GM12878 (cell line): ENCODE results near the gene BBS9. TPM values are rescaled to one million over a fixed set of nuclear protein-coding genes. Genes with fewer than 3 reads are reported as not detected.

ENCODE experiments used
- ATAC-seq: fragments of 200-7000 bp; cut with Tn5 transposase; 3 replicates; pipeline ENCODE4 v1.9.1; 2020; ENCODE audit warnings: mild to moderate bottlenecking, moderate library complexity
- BruUV-seq: library from RNA; stranded (reverse); fragments of 400-500 nt; replicated peaks from 2 replicates; lab custom pipeline; 2021; lab: Mats Ljungman, UMichigan
- CTCF ChIA-PET: fragments of 300-600 bp; sonication (Branson Sonifier 250); formaldehyde crosslinking; extraction: SDS; loops from one replicate; lab custom pipeline; 2021; ENCODE audit warnings: inconsistent platforms; lab: Yijun Ruan, JAX
- POLR2A ChIA-PET: fragments of 350-600 bp; formaldehyde crosslinking; extraction: SDS; loops from one replicate; lab custom pipeline; 2021; ENCODE audit warnings: inconsistent platforms; lab: Charles Lee
- RAD21 ChIA-PET: fragments of 300-600 bp; sonication (Branson Sonifier 250); formaldehyde crosslinking; loops from one replicate; lab custom pipeline; 2023; ENCODE audit warnings: antibody characterized with exemption; ENCODE audit not compliant: unreplicated experiment; lab: Charles Lee
- SMC1A ChIA-PET: fragments of 300-600 bp; sonication (Branson Sonifier 250); formaldehyde crosslinking; loops from one replicate; lab custom pipeline; 2023; ENCODE audit not compliant: unreplicated experiment, uncharacterized antibody; lab: Charles Lee
- DNase-seq: peaks from one replicate; pipeline ENCODE4 v3.0.0-alpha.2; 2011; ENCODE audit warnings: low read depth, low spot score
- FAIRE-seq: peaks from 3 replicates; lab custom pipeline; 2011; peaks lifted over from hg19 to GRCh38; lab: Jason Lieb, UNC
- H2AFZ ChIP-seq: 2 replicates; pipeline ENCODE4 v1.6.0; 2011; ENCODE audit warnings: low read depth, low read length, control low read depth; ENCODE audit not compliant: control insufficient read depth
- H3K27ac ChIP-seq: 2 replicates; pipeline ENCODE4 v1.5.1; 2011; ENCODE audit warnings: control low read depth; ENCODE audit not compliant: control insufficient read depth, insufficient read depth
- H3K27me3 ChIP-seq, 2 experiments: replicated peaks in 1 of 2; 2 replicates each; pipeline versions ENCODE4 v1.6.0 to v1.6.1; 2011; ENCODE audit warnings: low read length in 1 of 2; ENCODE audit not compliant: control insufficient read depth in 2 of 2, insufficient read depth in 2 of 2
- H3K36me3 ChIP-seq, 2 experiments: 2 replicates each; pipeline ENCODE4 v1.5.1; 2011; ENCODE audit warnings: low read length in 1 of 2; ENCODE audit not compliant: control insufficient read depth in 2 of 2, insufficient read depth in 2 of 2
- H3K4me1 ChIP-seq: 2 replicates; pipeline ENCODE4 v1.6.1; 2011; ENCODE audit warnings: mild to moderate bottlenecking, low read length, moderate library complexity, mixed read lengths; ENCODE audit not compliant: control insufficient read depth, insufficient read depth
- H3K4me2 ChIP-seq: 2 replicates; pipeline ENCODE4 v1.6.0; 2011; ENCODE audit warnings: control low read depth; ENCODE audit not compliant: control insufficient read depth, insufficient read depth
- H3K4me3 ChIP-seq: fragments of 200-600 bp; sonication (generic); 2 replicates; pipeline ENCODE4 v1.5.1; 2016
- H3K79me2 ChIP-seq: 2 replicates; pipeline ENCODE4 v1.6.0; 2011; ENCODE audit warnings: low read length; ENCODE audit not compliant: control insufficient read depth, insufficient read depth
- H3K9ac ChIP-seq: 2 replicates; pipeline ENCODE4 v1.8.0; 2011; ENCODE audit warnings: low read length, control low read depth, mixed read lengths; ENCODE audit not compliant: control insufficient read depth, insufficient read depth
- H3K9me3 ChIP-seq: replicated peaks from 3 replicates; pipeline ENCODE4 v1.5.1; 2011; ENCODE audit warnings: mild to moderate bottlenecking, low read length; ENCODE audit not compliant: control insufficient read depth, insufficient read depth
- H4K20me1 ChIP-seq: 2 replicates; pipeline ENCODE4 v1.6.0; 2011; ENCODE audit not compliant: control insufficient read depth, insufficient read depth
- ELK1 ChIP-seq: IDR thresholded peaks from 2 replicates; pipeline ENCODE4 v1.6.1; 2012; ENCODE audit warnings: low read depth, low read length, improper control_type of control experiment
- EZH2 ChIP-seq: IDR thresholded peaks from 2 replicates; pipeline ENCODE4 v1.6.1; 2012; ENCODE audit warnings: low read depth, mild to moderate bottlenecking, control low read depth, inconsistent platforms, low read length, borderline replicate concordance; ENCODE audit not compliant: control insufficient read depth
- IRF4 ChIP-seq: IDR thresholded peaks from 2 replicates; pipeline ENCODE4 v1.6.1; 2011; ENCODE audit warnings: low read depth, low read length
- MYC ChIP-seq: IDR thresholded peaks from 2 replicates; pipeline ENCODE4 v1.6.1; 2011; ENCODE audit warnings: mild to moderate bottlenecking, low read length, moderate library complexity, inconsistent platforms; ENCODE audit not compliant: insufficient read depth, insufficient replicate concordance, insufficient read length, severe bottlenecking
- NFYB ChIP-seq: IDR thresholded peaks from 2 replicates; pipeline ENCODE4 v1.6.1; 2011; ENCODE audit warnings: low read depth, mild to moderate bottlenecking, low read length, improper control_type of control experiment, moderate library complexity; ENCODE audit not compliant: insufficient read depth
- POLR2A ChIP-seq: IDR thresholded peaks from 2 replicates; pipeline ENCODE4 v1.6.1; 2011; ENCODE audit warnings: low read depth, mild to moderate bottlenecking, low read length
- RB1 ChIP-seq: fragments of 450-650 bp; formaldehyde crosslinking; IDR thresholded peaks from 2 replicates; pipeline ENCODE4 v1.6.1; 2017; ENCODE audit warnings: mild to moderate bottlenecking, borderline replicate concordance
- SIN3A ChIP-seq: IDR thresholded peaks from 2 replicates; pipeline ENCODE4 v1.6.1; 2012; ENCODE audit warnings: low read depth, low read length, improper control_type of control experiment
- SIX5 ChIP-seq: IDR thresholded peaks from 2 replicates; pipeline ENCODE4 v1.6.1; 2011; ENCODE audit warnings: mild to moderate bottlenecking, low read depth, low read length, moderate library complexity; ENCODE audit not compliant: severe bottlenecking
- SMC3 ChIP-seq: IDR thresholded peaks from 2 replicates; pipeline ENCODE4 v1.6.1; 2011; ENCODE audit warnings: low read length, improper control_type of control experiment, borderline replicate concordance
- WRNIP1 ChIP-seq: IDR thresholded peaks from 2 replicates; pipeline ENCODE4 v1.6.1; 2011; ENCODE audit warnings: low read depth, low read length, improper control_type of control experiment, borderline replicate concordance
- WGBS: methylation state at CpG from one replicate; pipeline ENCODE4 v1.1.6; 2016; ENCODE audit warnings: low lambda C conversion rate; ENCODE audit not compliant: insufficient replicate concordance, insufficient coverage; ENCODE audit errors: missing lambda C conversion rate; 5-methylcytosine and 5-hydroxymethylcytosine counted together
- in situ Hi-C: fragments of 300-500 bp; cut with MboI; formaldehyde crosslinking; loops from 9 replicates; pipeline ENCODE4 v1.14.3; 2018; ENCODE audit warnings: mixed read lengths
- intact Hi-C: fragments of 100-400 bp; cut with micrococcal nuclease; formaldehyde crosslinking; loops from one replicate; pipeline ENCODE4 v1.14.2; 2022; ENCODE audit not compliant: unreplicated experiment
- polyA plus RNA-seq, 11 experiments: library from polyadenylated mRNA; depleted of rRNA in 4 of 11; unstranded in 6 of 11; stranded (reverse) in 5 of 11; fragments of >200 nt; fragmentation: Nextera tagmentation in 4 of 11; fragmentation: Illumina TruSeq in 1 of 11; extraction: Ambion mirVana in 4 of 11; extraction: Trizol in 1 of 11; gene quantifications; 1 replicate in 1 of 11; 2 replicates in 10 of 11; pipeline versions ENCODE4 v1.2.1 to v1.2.3, GENCODE V29; 2011 to 2016; ENCODE audit warnings: inconsistent platforms in 2 of 11, missing spikeins in 2 of 11, low read depth in 1 of 11
- total RNA-seq, 4 experiments: library from RNA; depleted of rRNA in 3 of 4; stranded (reverse); fragments of >200 nt in 3 of 4; fragmentation: Illumina TruSeq in 1 of 4; extraction: Trizol in 1 of 4; gene quantifications; 2 replicates each; pipeline versions ENCODE4 v1.2.1 to v1.2.3, GENCODE V29; 2013 to 2021
- TF ChIP-seq, protein P1 (sequence below): fragments of 450-650 bp; IDR thresholded peaks from 2 replicates; pipeline ENCODE4 v1.6.1; 2017; ENCODE audit warnings: antibody characterized with exemption, mild to moderate bottlenecking, moderate library complexity

Gene BBS9
- total and polyA plus RNA-seq, 10 of the 15 experiments (the other 5 are each of a cell fraction or from before 2014, with no cell fraction given) = 1.2 to 5.6 (median 2.3) TPM

DNA sequence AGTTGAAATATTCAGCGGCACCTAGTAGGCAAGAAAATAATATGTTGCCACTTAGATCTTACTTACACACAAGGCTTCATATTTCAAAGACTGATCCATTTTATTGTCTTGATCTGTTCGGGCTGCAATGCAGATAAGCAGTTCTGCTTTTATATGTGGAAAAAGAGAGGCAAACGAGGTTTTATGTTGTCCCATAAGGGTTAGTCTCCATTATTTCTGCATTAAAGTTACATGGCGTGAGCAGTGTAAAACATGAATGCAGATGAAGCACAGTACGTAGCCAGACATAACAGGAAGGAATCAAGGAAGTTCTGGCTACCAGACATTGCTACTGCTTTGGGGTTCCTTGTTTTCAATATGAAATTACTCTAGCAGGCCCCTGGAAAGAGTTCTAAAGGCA, 224.8 kb downstream of the BBS9 start:
- Histone ChIP-seq H3K79me2 (no peaks in the 10 kb centered on the region), H2AFZ (no peak overlapping the region), H3K36me3 (no peaks in the 10 kb centered on the region), H3K27me3 (no peaks in the 10 kb centered on the region), H3K27ac (no peak overlapping the region), H3K9ac (no peak overlapping the region), H3K4me3 (no peak overlapping the region), H3K9me3 (no peaks in the 10 kb centered on the region), H3K4me1 (no peaks in the 10 kb centered on the region), H4K20me1 (no peaks in the 10 kb centered on the region), H3K4me2 (no peak overlapping the region)
- no peak for ATAC-seq
- ChIA-PET CTCF (no interaction called here), POLR2A (no interaction called here), SMC1A (no interaction called here), RAD21 (no interaction called here)
- FAIRE-seq = no peak
- intact Hi-C loops = no loop called here
- 62% methylated on average over 5 of the region's 5 CpGs for WGBS
- BruUV-seq = no TSS peak
- in situ Hi-C loops = no loop called here
- no peak for DNase-seq
- TF ChIP-seq WRNIP1 = no peak
- TF ChIP-seq MYC = no peak
- TF ChIP-seq NFYB = no peak
- no peak for TF ChIP-seq RB1
- no peak for TF ChIP-seq EZH2
- no peak for TF ChIP-seq IRF4
- no peak for TF ChIP-seq SMC3
- TF ChIP-seq SIX5 = no peak
- TF ChIP-seq ELK1 = no peak
- no peak for TF ChIP-seq SIN3A
- TF ChIP-seq, protein P1, sequence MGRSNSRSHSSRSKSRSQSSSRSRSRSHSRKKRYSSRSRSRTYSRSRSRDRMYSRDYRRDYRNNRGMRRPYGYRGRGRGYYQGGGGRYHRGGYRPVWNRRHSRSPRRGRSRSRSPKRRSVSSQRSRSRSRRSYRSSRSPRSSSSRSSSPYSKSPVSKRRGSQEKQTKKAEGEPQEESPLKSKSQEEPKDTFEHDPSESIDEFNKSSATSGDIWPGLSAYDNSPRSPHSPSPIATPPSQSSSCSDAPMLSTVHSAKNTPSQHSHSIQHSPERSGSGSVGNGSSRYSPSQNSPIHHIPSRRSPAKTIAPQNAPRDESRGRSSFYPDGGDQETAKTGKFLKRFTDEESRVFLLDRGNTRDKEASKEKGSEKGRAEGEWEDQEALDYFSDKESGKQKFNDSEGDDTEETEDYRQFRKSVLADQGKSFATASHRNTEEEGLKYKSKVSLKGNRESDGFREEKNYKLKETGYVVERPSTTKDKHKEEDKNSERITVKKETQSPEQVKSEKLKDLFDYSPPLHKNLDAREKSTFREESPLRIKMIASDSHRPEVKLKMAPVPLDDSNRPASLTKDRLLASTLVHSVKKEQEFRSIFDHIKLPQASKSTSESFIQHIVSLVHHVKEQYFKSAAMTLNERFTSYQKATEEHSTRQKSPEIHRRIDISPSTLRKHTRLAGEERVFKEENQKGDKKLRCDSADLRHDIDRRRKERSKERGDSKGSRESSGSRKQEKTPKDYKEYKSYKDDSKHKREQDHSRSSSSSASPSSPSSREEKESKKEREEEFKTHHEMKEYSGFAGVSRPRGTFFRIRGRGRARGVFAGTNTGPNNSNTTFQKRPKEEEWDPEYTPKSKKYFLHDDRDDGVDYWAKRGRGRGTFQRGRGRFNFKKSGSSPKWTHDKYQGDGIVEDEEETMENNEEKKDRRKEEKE = no peak
- TF ChIP-seq POLR2A = no peak
